B cell (primary cell): Measurements from ENCODE around the gene SMIM9.

Source experiments
- EZH2 ChIP-seq: IDR thresholded peaks from 2 replicates; pipeline ENCODE4 v1.6.1; 2012; ENCODE audit warnings: borderline replicate concordance, low read depth, mild to moderate bottlenecking, moderate library complexity, low read length; ENCODE audit not compliant: insufficient read depth, poor library complexity, severe bottlenecking
- TF ChIP-seq, protein P1 (sequence below): fragments of 200-600 bp; IDR thresholded peaks from one replicate; pipeline ENCODE4 v1.8.0; 2022; ENCODE audit warnings: antibody characterized with exemption, mild to moderate bottlenecking

- no peak for TF ChIP-seq EZH2
- TF ChIP-seq, protein P1, sequence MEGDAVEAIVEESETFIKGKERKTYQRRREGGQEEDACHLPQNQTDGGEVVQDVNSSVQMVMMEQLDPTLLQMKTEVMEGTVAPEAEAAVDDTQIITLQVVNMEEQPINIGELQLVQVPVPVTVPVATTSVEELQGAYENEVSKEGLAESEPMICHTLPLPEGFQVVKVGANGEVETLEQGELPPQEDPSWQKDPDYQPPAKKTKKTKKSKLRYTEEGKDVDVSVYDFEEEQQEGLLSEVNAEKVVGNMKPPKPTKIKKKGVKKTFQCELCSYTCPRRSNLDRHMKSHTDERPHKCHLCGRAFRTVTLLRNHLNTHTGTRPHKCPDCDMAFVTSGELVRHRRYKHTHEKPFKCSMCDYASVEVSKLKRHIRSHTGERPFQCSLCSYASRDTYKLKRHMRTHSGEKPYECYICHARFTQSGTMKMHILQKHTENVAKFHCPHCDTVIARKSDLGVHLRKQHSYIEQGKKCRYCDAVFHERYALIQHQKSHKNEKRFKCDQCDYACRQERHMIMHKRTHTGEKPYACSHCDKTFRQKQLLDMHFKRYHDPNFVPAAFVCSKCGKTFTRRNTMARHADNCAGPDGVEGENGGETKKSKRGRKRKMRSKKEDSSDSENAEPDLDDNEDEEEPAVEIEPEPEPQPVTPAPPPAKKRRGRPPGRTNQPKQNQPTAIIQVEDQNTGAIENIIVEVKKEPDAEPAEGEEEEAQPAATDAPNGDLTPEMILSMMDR, result no peak
These were observed 652 bp downstream of the SMIM9 start for GRCh38 chrX:154833746-154834274.
